Smooth muscle cell (in vitro differentiated cells): ENCODE data around the gene PRR19. TPM values are rescaled to one million over a fixed set of nuclear protein-coding genes. Genes with fewer than 3 reads are reported as not detected.

Experiments used
- DNase-seq: peaks from one replicate; lab custom pipeline; 2025; ENCODE audit not compliant: unreplicated experiment; lab: John Stamatoyannopoulos, UW
- H2AFZ ChIP-seq: fragments of 200-600 bp; sonication (generic); 2 replicates; pipeline ENCODE4 v1.6.0; 2016; ENCODE audit warnings: antibody characterized with exemption, low read depth, mild to moderate bottlenecking
- H3F3A ChIP-seq: fragments of 200-600 bp; sonication (generic); 2 replicates; pipeline ENCODE4 v1.6.0; 2017; ENCODE audit warnings: antibody characterized with exemption, low read depth
- H3K27ac ChIP-seq: fragments of 200-600 bp; sonication (generic); 2 replicates; pipeline ENCODE4 v1.5.1; 2016; ENCODE audit warnings: low read depth, mild to moderate bottlenecking
- H3K27me3 ChIP-seq: fragments of 200-600 bp; sonication (generic); 2 replicates; pipeline ENCODE4 v1.6.1; 2016; ENCODE audit warnings: low read depth, mild to moderate bottlenecking
- H3K36me3 ChIP-seq: fragments of 200-600 bp; sonication (generic); 2 replicates; pipeline ENCODE4 v1.5.1; 2016; ENCODE audit warnings: low read depth
- H3K4me1 ChIP-seq: fragments of 200-600 bp; sonication (generic); 2 replicates; pipeline ENCODE4 v1.5.1; 2016; ENCODE audit warnings: low read depth
- H3K4me2 ChIP-seq: fragments of 200-600 bp; sonication (generic); 2 replicates; pipeline ENCODE4 v1.6.0; 2016; ENCODE audit warnings: mild to moderate bottlenecking
- H3K4me3 ChIP-seq: fragments of 200-600 bp; sonication (generic); 2 replicates; pipeline ENCODE4 v1.5.1; 2016; ENCODE audit warnings: mild to moderate bottlenecking
- H3K79me2 ChIP-seq: fragments of 200-600 bp; sonication (generic); 2 replicates; pipeline ENCODE4 v1.6.0; 2016; ENCODE audit warnings: low read depth, mild to moderate bottlenecking
- H3K9ac ChIP-seq: fragments of 200-600 bp; sonication (generic); 2 replicates; pipeline ENCODE4 v1.6.0; 2016; ENCODE audit warnings: low read depth
- H3K9me3 ChIP-seq: fragments of 200-600 bp; sonication (generic); replicated peaks from 2 replicates; pipeline ENCODE4 v1.5.1; 2016; ENCODE audit warnings: low read depth
- H4K20me1 ChIP-seq: fragments of 200-600 bp; sonication (generic); 2 replicates; pipeline ENCODE4 v1.6.0; 2016; ENCODE audit warnings: low read depth
- CTCF ChIP-seq: fragments of 200-600 bp; sonication (generic); IDR thresholded peaks from 2 replicates; pipeline ENCODE4 v1.5.1; 2017; ENCODE audit warnings: borderline replicate concordance, mild to moderate bottlenecking, antibody characterized with exemption; ENCODE audit not compliant: insufficient read depth, poor library complexity, severe bottlenecking
- WGBS: methylation state at CpG from one replicate; pipeline ENCODE4 v1.1.7; 2016; ENCODE audit warnings: low lambda C conversion rate; 5-methylcytosine and 5-hydroxymethylcytosine counted together
- polyA plus RNA-seq: library from polyadenylated mRNA; unstranded; fragments of >200 nt; fragmentation: Nextera tagmentation; extraction: Ambion mirVana; gene quantifications from 2 replicates; pipeline ENCODE4 v1.2.1, GENCODE V29; 2016
- total RNA-seq: library from RNA; depleted of rRNA; stranded (reverse); fragments of >200 nt; gene quantifications from 2 replicates; pipeline ENCODE4 v1.2.3, GENCODE V29; 2014

The PRR19 gene
- total and polyA plus RNA-seq, 2 experiments from 2014 or later: 0.45 to 0.73 TPM

GRCh38 chr19:42333975-42334696 is 32.2 kb downstream of the PRR19 start:
- Histone ChIP-seq H3K79me2 (peaks cover 14% of the 10 kb centered on the region), H4K20me1 (peaks cover 32% of the 10 kb centered on the region), H3K27me3 (no peaks in the 10 kb centered on the region), H3F3A (no peaks in the 10 kb centered on the region), H3K27ac (no peak overlapping the region), H3K36me3 (no peaks in the 10 kb centered on the region), H2AFZ (no peak overlapping the region), H3K9ac (no peak overlapping the region), H3K9me3 (no peaks in the 10 kb centered on the region), H3K4me1 (no peaks in the 10 kb centered on the region), H3K4me3 (no peak overlapping the region), H3K4me2 (no peak overlapping the region)
- TF ChIP-seq CTCF: no peak
- 96% methylated on average over 19 of the region's 21 CpGs for WGBS
- no peak for DNase-seq

GRCh38 chr19:42334697-42335373 is 32.9 kb downstream of the PRR19 start:
- Histone ChIP-seq H2AFZ (no peak overlapping the region), H3K4me1 (no peaks in the 10 kb centered on the region), H3K79me2 (peaks cover 10% of the 10 kb centered on the region), H3K9ac (no peak overlapping the region), H3F3A (no peaks in the 10 kb centered on the region), H3K27me3 (no peaks in the 10 kb centered on the region), H3K36me3 (no peaks in the 10 kb centered on the region), H3K27ac (no peak overlapping the region), H3K4me2 (no peak overlapping the region), H3K9me3 (no peaks in the 10 kb centered on the region), H4K20me1 (peaks cover 26% of the 10 kb centered on the region), H3K4me3 (no peak overlapping the region)
- WGBS: 90% methylated on average over 13 of the region's 13 CpGs
- no peak for TF ChIP-seq CTCF
- no peak for DNase-seq

- Histone ChIP-seq H3K79me2 (peaks cover 5% of the 10 kb centered on the region), H3K27ac (no peak overlapping the region), H3K4me2 (no peak overlapping the region), H3K36me3 (no peaks in the 10 kb centered on the region), H3K4me3 (no peak overlapping the region), H3K27me3 (no peaks in the 10 kb centered on the region), H3K4me1 (no peaks in the 10 kb centered on the region), H2AFZ (no peak overlapping the region), H3F3A (no peaks in the 10 kb centered on the region), H4K20me1 (peaks cover 20% of the 10 kb centered on the region), H3K9me3 (no peaks in the 10 kb centered on the region), H3K9ac (no peak overlapping the region)
- no peak for DNase-seq
- TF ChIP-seq CTCF: no peak
- 94% methylated on average over 7 of the region's 7 CpGs for WGBS
Observed at GRCh38 chr19:42335374-42335936, 33.5 kb downstream of the PRR19 start.
